ENCODE measurements around the gene LAPTM5. TPM values are rescaled to one million over a fixed set of nuclear protein-coding genes. Genes with fewer than 3 reads are reported as not detected.

Gene LAPTM5
- total RNA-seq, 1 experiment from 2014 or later: 0.15 TPM

- H2AFZ ChIP-seq (ENCODE audit: low read length): no peak overlapping the region
- no peak overlapping the region for H3K4me2 ChIP-seq (ENCODE audit: insufficient read depth, insufficient read length, low read length)
- no peak overlapping the region for H3K18ac ChIP-seq (ENCODE audit: insufficient read length, low read depth, low read length)
- H4K5ac ChIP-seq (ENCODE audit: insufficient read length, low read depth, low read length): no peak overlapping the region
- H4K91ac ChIP-seq (ENCODE audit: insufficient read length, low read depth, low read length): no peak overlapping the region
- no CpG with 5 or more reads among the region's 12 CpGs for WGBS (ENCODE audit: extremely low coverage, insufficient read length, low lambda C conversion rate)
- no peak overlapping the region for H3K4me3 Mint-ChIP-seq
- DNase-seq: no peak
- TF ChIP-seq CTCF (conservative IDR thresholded peaks at IDR 0.05): no peak
- H3K9ac ChIP-seq (ENCODE audit: extremely low read depth, insufficient read length, low read length): no peak overlapping the region
- H3K23me2 ChIP-seq (ENCODE audit: insufficient read length, low read depth, low read length, poor library complexity, severe bottlenecking): no peaks in the 10 kb centered on the region
- no peak overlapping the region for H2BK15ac ChIP-seq (ENCODE audit: low read depth, low read length)
- no peaks in the 10 kb centered on the region for H3K79me1 ChIP-seq (ENCODE audit: insufficient read depth, low read depth, low read length, poor library complexity, severe bottlenecking)
- H3K23ac ChIP-seq (ENCODE audit: insufficient read length, low read depth, low read length): no peak overlapping the region
- no peak overlapping the region for H3K27ac ChIP-seq (ENCODE audit: insufficient read length, low read depth, low read length)
- no peak overlapping the region; the same call in 1 of the 2 replicates for H3K14ac ChIP-seq (ENCODE audit: insufficient read depth, low read length)
- H3K27me3 ChIP-seq (ENCODE audit: insufficient read depth, low read length): no peaks in the 10 kb centered on the region
- H3K9me3 ChIP-seq (ENCODE audit: control insufficient read depth, low read depth, low read length): no peaks in the 10 kb centered on the region
- peak overlapping the region in 1 of 3 experiments; percentile 15; a peak in 1 of 7 replicates for H3K27ac Mint-ChIP-seq
- H4K8ac ChIP-seq (replicated peaks; ENCODE audit: insufficient read length, low read depth, low read length): no peak overlapping the region
- H2BK120ac ChIP-seq (ENCODE audit: low read depth, low read length, poor library complexity, severe bottlenecking): no peak overlapping the region
- H2BK20ac ChIP-seq (ENCODE audit: low read depth, low read length, poor library complexity, severe bottlenecking): no peak overlapping the region
- H2BK12ac ChIP-seq (ENCODE audit: insufficient read length, low read depth, low read length): no peak overlapping the region
- no peaks in the 10 kb centered on the region for H3K4me1 ChIP-seq (ENCODE audit: insufficient read depth, low read length)
- no peaks in the 10 kb centered on the region for H3K79me2 ChIP-seq (ENCODE audit: insufficient read depth, low read length)
- peaks cover 4 to 14% (median 9%) of the 10 kb centered on the region in 3 experiments; a peak in 5 of 7 replicates for H3K36me3 Mint-ChIP-seq (ENCODE audit: insufficient read depth in 1 of 3, low read depth in 3 of 3)
- H3K4ac ChIP-seq (ENCODE audit: low read depth, low read length): no peak overlapping the region
- no peak overlapping the region for H3K56ac ChIP-seq (ENCODE audit: insufficient read length, low read depth, low read length)
- peaks cover 17% of the 10 kb centered on the region for H3K27me3 Mint-ChIP-seq (ENCODE audit: low read depth)
- no peak overlapping the region for H2AK5ac ChIP-seq (ENCODE audit: insufficient read length, low read length)
- no peak overlapping the region for H2BK5ac ChIP-seq (ENCODE audit: insufficient read length, low read length)
- H3K4me1 Mint-ChIP-seq: no peaks in the 10 kb centered on the region
- peaks cover 23 to 25% of the 10 kb centered on the region in 2 experiments for H3K9me3 Mint-ChIP-seq
- H3T11ph ChIP-seq (ENCODE audit: low read length): no peak overlapping the region
- no peaks in the 10 kb centered on the region for H4K20me1 ChIP-seq (ENCODE audit: control insufficient read depth, insufficient read depth, insufficient read length)
Observed at GRCh38 chr1:30713311-30713710, 44.3 kb downstream of the LAPTM5 start.
